NCI-H460 (cell line): Measurements from ENCODE around the gene GPSM3. TPM values are rescaled to one million over a fixed set of nuclear protein-coding genes. Genes with fewer than 3 reads are reported as not detected.
"Not testable (repeated sequence)": the region's sequence is repeated elsewhere in the genome, so short reads cannot be mapped to it uniquely, and the experiment has no call there.

ENCODE experiments used
- DNase-seq: peaks from one replicate; pipeline ENCODE4 v3.0.0-alpha.2; 2016; ENCODE audit warnings: low read depth; ENCODE audit errors: extremely low read depth
- small RNA-seq, 2 experiments: library from RNA; depleted of rRNA; stranded (forward); fragments of <200 nt; gene quantifications; one replicate each; pipeline ENCODE3, GENCODE V24; 2014
- total RNA-seq: library from RNA; depleted of rRNA; stranded (reverse); fragments of >200 nt; shearing (Covaris generic); gene quantifications from 2 replicates; pipeline ENCODE4 v1.2.3, GENCODE V29; 2014; rRNA removed

GPSM3 gene
- total RNA-seq, 1 experiment from 2014 or later, result 0.92 TPM

GRCh38 chr6:32152769-32153563 lies 39.5 kb downstream of the GPSM3 start:
- DNase-seq, result peak; percentile 13

DNA sequence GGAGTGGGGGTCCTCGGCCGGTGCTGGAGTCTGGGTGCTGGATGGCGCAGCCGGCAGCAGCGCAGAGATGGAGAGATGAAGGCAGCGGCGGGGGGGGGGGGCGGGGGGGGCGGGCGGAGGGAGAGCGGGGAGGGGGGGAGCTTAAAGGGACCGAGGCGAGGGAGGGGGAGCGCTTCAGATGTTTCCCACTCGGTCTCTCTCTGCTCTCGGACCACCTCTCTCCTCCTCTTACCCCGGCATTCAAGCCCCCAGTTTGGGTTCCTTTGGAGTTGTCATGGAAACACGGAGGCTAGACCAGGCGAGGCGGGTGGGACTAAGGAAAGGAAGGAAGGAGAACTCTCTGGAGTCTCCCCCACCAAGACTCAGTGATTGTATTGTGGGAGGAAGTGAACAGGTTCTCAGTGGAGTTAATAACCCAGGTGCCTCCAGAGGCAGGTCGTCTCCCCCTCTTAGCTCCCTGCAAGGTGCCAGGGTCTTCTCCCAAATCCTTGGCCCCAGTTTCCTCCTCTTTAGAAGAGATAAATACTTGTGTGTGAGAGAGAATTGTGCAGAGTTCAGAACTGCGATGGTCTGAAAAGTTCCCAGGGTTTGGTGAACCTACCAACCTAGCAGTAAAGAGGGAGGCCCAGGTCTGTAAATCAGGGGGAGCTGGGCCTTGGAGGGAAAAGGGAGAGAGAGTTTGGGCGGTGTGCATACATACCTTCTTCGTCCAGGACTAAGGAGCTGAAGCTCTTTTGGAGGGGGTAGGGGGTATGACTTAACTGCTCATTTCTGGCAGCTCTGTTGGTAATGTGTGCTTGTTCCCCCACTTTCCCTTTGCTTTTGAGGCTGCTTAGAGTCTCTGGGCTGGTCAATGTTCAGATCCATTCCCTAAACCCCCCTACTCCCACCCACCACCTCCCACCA lies 40.3 kb downstream of the GPSM3 start, which contains the start of gene PRRT1:
PRRT1 (minus strand) TSS at position 77 of the 906 bp plus-strand sequence. CDS start 112 bp downstream, outside the sequence.
- DNase-seq, result no peak

- DNase-seq, result no peak
Measured at GRCh38 chr6:32151181-32151862, 41.1 kb downstream of the GPSM3 start.

DNA sequence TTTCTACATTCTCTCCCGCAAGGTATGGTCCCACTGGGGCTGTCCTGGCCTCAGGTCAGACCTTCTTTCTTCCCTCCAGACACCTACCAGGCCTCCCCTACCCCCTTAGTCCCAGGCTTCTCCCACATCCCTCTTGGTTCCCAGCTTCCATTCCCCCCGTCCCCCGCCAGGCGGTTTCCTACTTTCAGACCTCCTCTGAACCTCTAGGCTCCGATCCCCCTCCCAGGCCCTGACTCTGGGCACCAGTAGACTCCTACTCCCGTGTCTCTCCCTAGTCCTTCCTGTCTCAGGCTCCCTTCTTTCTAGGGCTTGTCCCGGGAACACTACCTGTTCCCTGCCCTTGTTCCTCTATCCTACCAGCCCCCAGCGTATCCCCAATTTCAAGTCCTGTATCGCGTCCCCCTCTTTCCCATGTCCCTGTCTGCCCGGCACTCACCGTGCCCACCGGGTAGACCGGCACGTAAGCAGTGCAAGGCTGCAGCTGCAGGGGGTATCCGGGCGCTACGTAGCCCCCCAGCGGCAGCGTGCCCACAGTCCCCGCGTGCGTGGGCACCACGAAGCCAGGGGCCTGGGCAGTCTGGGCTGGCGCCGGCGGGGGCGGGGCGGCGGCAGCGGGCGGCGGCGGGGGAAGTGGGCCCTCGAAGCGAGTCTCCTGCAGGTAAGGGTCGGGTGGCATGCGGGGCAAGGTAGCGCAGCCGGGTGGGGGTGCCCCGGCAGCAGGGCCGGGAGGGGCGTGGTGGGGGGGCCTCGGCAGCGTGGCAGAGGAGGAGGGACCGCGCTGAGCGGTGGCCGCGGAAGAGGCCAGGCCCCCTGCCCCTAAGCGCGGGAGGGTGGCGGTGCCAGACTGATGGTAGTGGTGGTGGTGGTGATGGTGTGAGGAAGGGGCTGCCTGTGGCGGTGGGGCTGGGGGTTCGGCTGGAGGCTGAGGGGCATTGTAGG lies 42.2 kb downstream of the GPSM3 start:
- DNase-seq, result no peak

DNA sequence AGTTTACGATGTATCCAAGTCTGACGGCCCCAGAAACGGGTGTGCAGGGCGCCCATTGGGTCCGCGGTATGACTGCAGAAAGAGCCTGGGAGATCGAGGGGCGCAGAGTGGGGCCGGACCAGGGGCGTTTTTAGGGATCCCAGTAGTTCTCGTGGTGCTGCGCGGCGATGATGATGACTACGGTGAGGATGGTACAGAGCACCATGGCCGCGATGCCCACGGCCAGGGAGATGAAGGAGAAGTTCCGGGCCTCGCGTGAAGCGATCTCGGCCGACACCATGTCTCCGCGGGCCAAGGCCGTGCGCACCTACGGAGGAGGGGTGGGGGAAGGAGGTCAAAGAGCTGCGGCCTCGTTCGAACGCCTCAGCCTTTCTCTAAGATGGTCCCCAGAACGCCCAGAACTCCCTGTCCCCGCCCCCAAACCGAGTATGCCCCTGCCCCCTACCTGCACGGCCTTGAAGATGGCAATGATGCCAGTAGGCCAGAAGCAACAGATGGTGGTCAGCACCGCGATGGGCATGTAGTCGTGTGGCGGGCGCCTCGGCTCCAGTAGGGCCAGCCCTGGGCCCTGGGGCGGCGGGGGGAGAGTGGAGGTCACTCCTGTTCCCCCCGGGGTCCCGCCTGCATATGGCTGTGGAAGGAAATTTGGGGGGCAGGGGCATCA lies 43.2 kb downstream of the GPSM3 start:
- no peak for DNase-seq

DNA sequence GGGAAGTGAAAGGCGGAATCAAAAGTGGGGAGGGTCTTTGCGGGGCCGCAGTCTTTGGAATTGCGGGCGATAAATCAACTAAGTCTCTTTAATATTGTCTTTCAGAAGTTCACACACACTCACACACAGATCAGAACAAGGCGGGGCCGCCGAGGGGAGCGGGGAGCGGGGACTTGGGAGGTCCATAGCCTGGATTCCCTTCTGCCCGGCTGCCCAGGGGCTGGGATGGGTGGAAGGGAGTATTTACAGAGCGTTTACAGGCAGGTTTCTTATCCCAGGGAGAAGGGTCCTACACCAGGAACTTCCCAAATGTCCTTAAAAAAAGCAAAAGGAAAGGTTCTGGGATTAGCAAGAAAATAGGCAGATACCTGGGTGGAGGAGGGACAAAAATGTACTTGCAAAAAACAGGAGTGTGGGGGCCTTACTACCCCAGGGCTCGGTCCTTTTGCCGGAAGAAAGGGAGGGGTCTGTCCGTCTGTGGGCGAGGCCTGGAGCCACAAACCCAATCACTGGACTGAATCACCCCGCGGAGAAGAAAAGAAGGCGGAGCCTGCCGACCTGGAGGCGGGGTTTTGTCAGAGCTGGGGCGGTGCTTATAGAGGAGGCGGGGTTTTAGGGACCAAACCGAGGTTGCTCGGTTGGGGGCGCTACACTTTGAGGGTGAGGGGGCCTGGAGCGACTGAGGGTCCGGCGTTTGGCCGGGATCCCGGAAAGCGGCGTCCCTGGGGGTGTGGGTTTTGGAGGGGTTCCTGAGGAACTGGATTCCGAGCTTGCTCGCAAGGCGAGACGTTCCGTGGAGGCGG lies 44.0 kb downstream of the GPSM3 start:
- DNase-seq, result no peak

DNA sequence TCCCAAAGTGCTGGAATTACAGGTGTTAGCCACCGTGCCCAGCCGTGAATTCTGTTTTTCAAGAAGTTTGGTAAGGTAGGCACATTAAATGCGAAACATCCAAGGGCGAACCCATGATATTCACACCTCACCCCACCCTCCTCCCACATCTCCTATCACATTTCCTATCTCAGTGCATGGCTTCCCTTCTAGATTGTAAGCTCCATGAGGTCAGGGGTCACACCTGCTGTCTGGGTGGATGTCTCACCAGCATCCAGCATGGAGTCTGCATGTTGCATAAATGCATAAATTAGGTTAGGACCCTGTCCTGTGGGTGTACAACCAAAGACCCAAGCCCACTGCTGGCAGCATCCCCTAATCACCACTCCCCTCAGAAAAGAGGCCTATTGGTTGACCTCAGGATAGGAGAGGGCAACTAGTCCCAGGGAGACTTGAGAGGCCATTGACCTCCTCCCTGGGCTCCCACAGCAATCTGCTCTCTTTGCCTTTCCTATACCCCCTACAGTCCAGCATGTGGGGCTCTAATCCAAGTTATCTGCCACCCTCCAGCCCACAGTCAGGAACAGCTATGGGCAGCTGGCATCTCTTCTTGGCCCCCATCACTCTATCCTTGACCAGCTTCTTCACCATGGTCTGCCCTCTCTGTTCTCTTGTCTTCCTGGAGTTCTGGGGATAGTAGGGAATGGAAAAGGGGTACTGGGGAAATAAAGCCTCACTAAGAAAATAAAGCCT lies 44.9 kb downstream of the GPSM3 start:
- DNase-seq, result no peak

DNA sequence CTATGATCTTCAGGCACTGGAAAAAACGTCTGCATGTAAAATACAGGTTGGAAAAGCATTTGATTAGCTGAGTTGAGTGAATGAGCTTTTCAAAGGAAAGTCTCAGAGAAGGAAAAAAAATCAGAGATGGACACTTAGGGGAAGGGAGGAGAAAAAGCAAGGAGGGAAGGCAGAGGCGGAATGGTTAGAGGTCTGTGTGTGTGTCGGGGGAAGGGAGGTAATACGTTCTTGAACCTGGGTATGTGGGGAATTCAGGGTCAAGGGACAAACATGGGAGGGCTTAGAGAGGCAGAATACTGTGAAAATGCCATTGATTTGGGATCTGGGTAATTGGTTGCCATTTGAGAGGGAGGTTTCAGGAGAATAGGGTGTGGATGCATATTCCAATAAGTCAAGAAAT lies 45.8 kb downstream of the GPSM3 start:
- no peak for DNase-seq

DNA sequence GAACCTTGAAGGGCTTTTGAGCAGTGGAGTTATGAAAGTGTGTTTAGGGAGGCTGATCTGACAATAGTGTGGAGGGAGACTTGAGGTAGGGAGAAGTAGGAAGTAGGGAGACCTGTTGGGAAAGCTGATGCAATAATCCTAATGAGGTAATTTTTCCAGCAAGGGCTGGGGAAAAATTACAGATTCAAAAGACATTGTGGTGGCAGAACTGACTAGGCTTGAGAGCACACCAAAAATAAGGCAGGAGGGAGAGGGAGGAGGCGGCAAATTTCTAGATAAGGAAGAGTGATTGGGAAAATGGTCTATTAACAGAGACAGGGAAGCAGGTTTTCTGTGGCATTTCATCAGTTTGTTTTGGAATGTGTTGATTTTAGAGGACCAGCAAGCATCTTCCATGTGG lies 46.2 kb downstream of the GPSM3 start:
- DNase-seq, result no peak

DNA sequence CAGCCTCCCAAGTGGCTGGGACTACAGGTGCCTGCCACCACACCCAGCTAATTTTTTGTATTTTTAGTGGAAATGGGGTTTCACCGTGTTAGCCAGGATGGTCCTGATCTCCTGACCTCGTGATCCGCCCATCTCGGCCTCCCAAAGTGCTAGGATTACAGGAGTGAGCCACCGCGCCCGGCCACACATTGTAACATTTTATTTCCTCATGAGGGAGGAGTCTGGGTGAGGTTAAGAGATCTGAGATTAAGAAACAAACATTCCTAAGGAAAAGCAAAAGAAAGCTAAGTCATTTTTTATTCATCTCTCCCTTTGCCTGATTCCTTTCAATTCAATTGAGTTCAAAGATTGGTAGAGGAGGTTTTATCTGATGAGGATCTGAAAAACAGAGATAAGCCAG lies 48.2 kb downstream of the GPSM3 start:
- DNase-seq, result not testable (repeated sequence)

Small RNA genes within 50 kb of the gene (small RNA-seq; reads per million reads assigned to genes)
- gene AL662884.1, result 0 reads per million in 2 experiments
- gene MIR6833, result 0 reads per million in 2 experiments

Other genes starting within 250 kb of the GPSM3 start
- gene CFB, start 246.5 kb downstream of the GPSM3 start, total RNA-seq, result not detected in 2 replicates
- 105 and 108 TPM in 2 replicates for gene NELFE, start 233.7 kb downstream of the GPSM3 start, total RNA-seq
- 22.1 and 24.1 TPM in 2 replicates for gene SKIC2, start 233.5 kb downstream of the GPSM3 start, total RNA-seq
- 19.4 and 21.1 TPM in 2 replicates for gene DXO, start 220.5 kb downstream of the GPSM3 start, total RNA-seq
- 0.42 and 0.81 TPM in 2 replicates for gene C4A, start 210.6 kb downstream of the GPSM3 start, total RNA-seq
- 0.69 and 0.87 TPM in 2 replicates for gene C4B, start 177.8 kb downstream of the GPSM3 start, total RNA-seq
- gene CYP21A2, start 154.2 kb downstream of the GPSM3 start, total RNA-seq, result not detected in 2 replicates
- gene TNXB, start 83.3 kb downstream of the GPSM3 start, total RNA-seq, result 22.2 and 24.6 TPM in 2 replicates
- 20.7 and 26.2 TPM in 2 replicates for gene ATF6B, start 64.4 kb downstream of the GPSM3 start, total RNA-seq
- 4.9 and 5.7 TPM in 2 replicates for gene FKBPL, start 62.4 kb downstream of the GPSM3 start, total RNA-seq
- gene PRRT1, start 40.7 kb downstream of the GPSM3 start, total RNA-seq, result 0.20 and 0.37 TPM in 2 replicates
- gene PPT2, start 38.5 kb downstream of the GPSM3 start, total RNA-seq, result 25.2 and 29.5 TPM in 2 replicates
- 3.7 and 6.0 TPM in 2 replicates for gene EGFL8, start 28.0 kb downstream of the GPSM3 start, total RNA-seq
- gene AGPAT1, start 16.6 kb downstream of the GPSM3 start, total RNA-seq, result 47.7 and 49.0 TPM in 2 replicates
- 30.1 and 31.6 TPM in 2 replicates for gene RNF5, start 14.2 kb downstream of the GPSM3 start, total RNA-seq
- 1.2 and 1.3 TPM in 2 replicates for gene AGER, start 8.4 kb downstream of the GPSM3 start, total RNA-seq
- gene PBX2, start 2.4 kb downstream of the GPSM3 start, total RNA-seq, result 9.7 and 10.7 TPM in 2 replicates
- gene NOTCH4, start 31.4 kb upstream of the GPSM3 start, total RNA-seq, result 1.5 and 1.7 TPM in 2 replicates
- not detected in 2 replicates for gene TSBP1, start 179.3 kb upstream of the GPSM3 start, total RNA-seq
- not detected in 2 replicates for gene BTNL2, start 214.5 kb upstream of the GPSM3 start, total RNA-seq
- 0.12 TPM in 1 of 2 replicates, not detected in the other for gene HLA-DRA, start 247.2 kb upstream of the GPSM3 start, total RNA-seq